ENCODE measurements around the gene RNASEH2A.

Gene RNASEH2A

GRCh38 chr19:12859546-12859945, 53.2 kb downstream of the RNASEH2A start:
- DNase-seq (ENCODE audit: low spot score) = no peak

Measured in CD4-positive, alpha-beta T cell treated with Interleukin-15 for 4 hours (primary cell).